Measurements from ENCODE around the gene USP6NL.

Gene USP6NL

GRCh38 chr10:11528286-11528685 is 83.2 kb downstream of the USP6NL start:
- Histone ChIP-seq H3K27ac (ENCODE audit: low read length) (peak overlapping the region; percentile 77), H3K36me3 (ENCODE audit: insufficient read depth, low read length) (0 out of 2 replicates have a peak, but pooled peaks cover 9% of the 10 kb centered on the region), H3K4me1 (ENCODE audit: insufficient read depth, low read length) (peaks cover 23% of the 10 kb centered on the region), H3K9me3 (ENCODE audit: insufficient read depth, low read length, severe bottlenecking) (no peaks in the 10 kb centered on the region), H3K27me3 (ENCODE audit: insufficient read depth, low read length, poor library complexity) (no peaks in the 10 kb centered on the region), H3K9ac (ENCODE audit: low read depth, low read length) (peak overlapping the region; percentile 47), H3K79me2 (ENCODE audit: insufficient read depth, low read length) (peaks cover 9% of the 10 kb centered on the region), H2AFZ (ENCODE audit: low read depth, low read length) (peak overlapping the region; percentile 65; the same call in 1 of the 2 replicates), H3K4me2 (ENCODE audit: insufficient read depth, low read length) (peak overlapping the region; percentile 65), H4K20me1 (ENCODE audit: insufficient read depth, low read length) (no peaks in the 10 kb centered on the region), H3K4me3 (ENCODE audit: low read depth in 1 of 2, low read length in 2 of 2) (peak overlapping the region in 1 of 2 experiments; percentile 52; a peak in 1 of 4 replicates)
- TF ChIP-seq, protein P1, sequence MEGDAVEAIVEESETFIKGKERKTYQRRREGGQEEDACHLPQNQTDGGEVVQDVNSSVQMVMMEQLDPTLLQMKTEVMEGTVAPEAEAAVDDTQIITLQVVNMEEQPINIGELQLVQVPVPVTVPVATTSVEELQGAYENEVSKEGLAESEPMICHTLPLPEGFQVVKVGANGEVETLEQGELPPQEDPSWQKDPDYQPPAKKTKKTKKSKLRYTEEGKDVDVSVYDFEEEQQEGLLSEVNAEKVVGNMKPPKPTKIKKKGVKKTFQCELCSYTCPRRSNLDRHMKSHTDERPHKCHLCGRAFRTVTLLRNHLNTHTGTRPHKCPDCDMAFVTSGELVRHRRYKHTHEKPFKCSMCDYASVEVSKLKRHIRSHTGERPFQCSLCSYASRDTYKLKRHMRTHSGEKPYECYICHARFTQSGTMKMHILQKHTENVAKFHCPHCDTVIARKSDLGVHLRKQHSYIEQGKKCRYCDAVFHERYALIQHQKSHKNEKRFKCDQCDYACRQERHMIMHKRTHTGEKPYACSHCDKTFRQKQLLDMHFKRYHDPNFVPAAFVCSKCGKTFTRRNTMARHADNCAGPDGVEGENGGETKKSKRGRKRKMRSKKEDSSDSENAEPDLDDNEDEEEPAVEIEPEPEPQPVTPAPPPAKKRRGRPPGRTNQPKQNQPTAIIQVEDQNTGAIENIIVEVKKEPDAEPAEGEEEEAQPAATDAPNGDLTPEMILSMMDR (IDR thresholded peaks at IDR 0.05; ENCODE audit: borderline replicate concordance, extremely low read depth, low read length, poor library complexity, severe bottlenecking) = no peak
- TF ChIP-seq EZH2 (IDR thresholded peaks at IDR 0.05; ENCODE audit: borderline replicate concordance, low read depth, low read length, severe bottlenecking) = no peak
- ATAC-seq (ENCODE audit: insufficient read depth, low read depth) (peak; percentile 73), DNase-seq (no peak)

GRCh38 chr10:11527691-11528255 is 83.7 kb downstream of the USP6NL start:
- peak overlapping the region; percentile 65 for H2AFZ ChIP-seq (ENCODE audit: low read depth, low read length)
- TF ChIP-seq, protein P1 (IDR thresholded peaks at IDR 0.05; ENCODE audit: borderline replicate concordance, extremely low read depth, low read length, poor library complexity, severe bottlenecking) = no peak
- TF ChIP-seq EZH2 (IDR thresholded peaks at IDR 0.05; ENCODE audit: borderline replicate concordance, low read depth, low read length, severe bottlenecking) = no peak
- no peaks in the 10 kb centered on the region for H4K20me1 ChIP-seq (ENCODE audit: insufficient read depth, low read length)
- H3K9ac ChIP-seq (ENCODE audit: low read depth, low read length) = peak overlapping the region; percentile 47
- H3K9me3 ChIP-seq (ENCODE audit: insufficient read depth, low read length, severe bottlenecking) = no peaks in the 10 kb centered on the region
- peaks cover 9% of the 10 kb centered on the region for H3K79me2 ChIP-seq (ENCODE audit: insufficient read depth, low read length)
- DNase-seq (peak; percentile 20), ATAC-seq (ENCODE audit: insufficient read depth, low read depth) (peak; percentile 61)
- no peaks in the 10 kb centered on the region for H3K27me3 ChIP-seq (ENCODE audit: insufficient read depth, low read length, poor library complexity)
- H3K4me2 ChIP-seq (ENCODE audit: insufficient read depth, low read length) = peak overlapping the region; percentile 65
- peaks cover 23% of the 10 kb centered on the region for H3K4me1 ChIP-seq (ENCODE audit: insufficient read depth, low read length)
- peak overlapping the region; percentile 10 to 52; a peak in 3 of 4 replicates for H3K4me3 ChIP-seq (ENCODE audit: low read depth in 1 of 2, low read length in 2 of 2)
- peaks cover 13% of the 10 kb centered on the region for H3K36me3 ChIP-seq (ENCODE audit: insufficient read depth, low read length)
- H3K27ac ChIP-seq (ENCODE audit: low read length) = peak overlapping the region; percentile 77

GRCh38 chr10:11527068-11527467 is 84.4 kb downstream of the USP6NL start:
- Histone ChIP-seq H3K79me2 (ENCODE audit: insufficient read depth, low read length) (peaks cover 6% of the 10 kb centered on the region), H2AFZ (ENCODE audit: low read depth, low read length) (no peak overlapping the region), H4K20me1 (ENCODE audit: insufficient read depth, low read length) (no peaks in the 10 kb centered on the region), H3K27me3 (ENCODE audit: insufficient read depth, low read length, poor library complexity) (no peaks in the 10 kb centered on the region), H3K9me3 (ENCODE audit: insufficient read depth, low read length, severe bottlenecking) (no peaks in the 10 kb centered on the region), H3K4me2 (ENCODE audit: insufficient read depth, low read length) (peak overlapping the region; percentile 65), H3K4me1 (ENCODE audit: insufficient read depth, low read length) (peaks cover 23% of the 10 kb centered on the region), H3K4me3 (ENCODE audit: low read depth in 1 of 2, low read length in 2 of 2) (no peak overlapping the region), H3K9ac (ENCODE audit: low read depth, low read length) (peak overlapping the region; percentile 47; the same call in 1 of the 2 replicates), H3K27ac (ENCODE audit: low read length) (no peak overlapping the region), H3K36me3 (ENCODE audit: insufficient read depth, low read length) (peaks cover 15% of the 10 kb centered on the region)
- TF ChIP-seq EZH2 (IDR thresholded peaks at IDR 0.05; ENCODE audit: borderline replicate concordance, low read depth, low read length, severe bottlenecking) = no peak
- TF ChIP-seq, protein P1 (IDR thresholded peaks at IDR 0.05; ENCODE audit: borderline replicate concordance, extremely low read depth, low read length, poor library complexity, severe bottlenecking) = no peak
- ATAC-seq (ENCODE audit: insufficient read depth, low read depth) = no peak
- DNase-seq = no peak

Measured in DND-41 (cell line).